ENCODE results near the gene WDR64.

WDR64 gene

GRCh38 chr1:241771117-241771516, 119.0 kb downstream of the WDR64 start:
- TF ChIP-seq, protein P1, sequence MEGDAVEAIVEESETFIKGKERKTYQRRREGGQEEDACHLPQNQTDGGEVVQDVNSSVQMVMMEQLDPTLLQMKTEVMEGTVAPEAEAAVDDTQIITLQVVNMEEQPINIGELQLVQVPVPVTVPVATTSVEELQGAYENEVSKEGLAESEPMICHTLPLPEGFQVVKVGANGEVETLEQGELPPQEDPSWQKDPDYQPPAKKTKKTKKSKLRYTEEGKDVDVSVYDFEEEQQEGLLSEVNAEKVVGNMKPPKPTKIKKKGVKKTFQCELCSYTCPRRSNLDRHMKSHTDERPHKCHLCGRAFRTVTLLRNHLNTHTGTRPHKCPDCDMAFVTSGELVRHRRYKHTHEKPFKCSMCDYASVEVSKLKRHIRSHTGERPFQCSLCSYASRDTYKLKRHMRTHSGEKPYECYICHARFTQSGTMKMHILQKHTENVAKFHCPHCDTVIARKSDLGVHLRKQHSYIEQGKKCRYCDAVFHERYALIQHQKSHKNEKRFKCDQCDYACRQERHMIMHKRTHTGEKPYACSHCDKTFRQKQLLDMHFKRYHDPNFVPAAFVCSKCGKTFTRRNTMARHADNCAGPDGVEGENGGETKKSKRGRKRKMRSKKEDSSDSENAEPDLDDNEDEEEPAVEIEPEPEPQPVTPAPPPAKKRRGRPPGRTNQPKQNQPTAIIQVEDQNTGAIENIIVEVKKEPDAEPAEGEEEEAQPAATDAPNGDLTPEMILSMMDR (conservative IDR thresholded peaks at IDR 0.05): no peak
- no peak overlapping the region for H3K27ac ChIP-seq

DNA sequence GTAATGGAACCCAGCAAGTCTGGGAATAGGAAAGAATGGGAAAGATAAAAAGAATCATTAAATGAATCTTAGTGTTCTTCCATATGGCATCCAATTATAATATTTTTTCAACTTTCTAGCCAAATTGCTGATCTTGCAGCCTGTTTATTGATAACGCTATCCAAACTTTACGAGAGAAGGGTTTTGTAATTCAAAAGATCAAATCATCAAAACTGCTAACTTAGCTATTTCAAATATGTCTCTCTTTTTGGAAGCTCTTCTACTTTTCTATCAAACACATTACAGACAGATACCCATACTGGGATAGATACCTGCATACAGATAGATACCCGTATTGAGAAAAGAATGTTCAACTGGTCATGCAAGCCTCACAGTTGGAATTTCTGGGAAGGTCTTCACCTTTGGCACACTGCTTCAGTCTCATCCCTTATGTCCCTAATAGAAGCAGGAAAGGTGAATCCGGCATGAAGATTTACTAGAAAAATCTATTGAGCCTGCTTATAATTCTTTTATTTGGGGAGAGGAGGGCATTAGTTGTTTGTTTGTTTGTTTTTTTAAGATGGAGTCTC, 120.9 kb downstream of the WDR64 start:
- H3K27ac ChIP-seq: no peak overlapping the region
- TF ChIP-seq, protein P1 (conservative IDR thresholded peaks at IDR 0.05): no peak

- TF ChIP-seq, protein P1 (conservative IDR thresholded peaks at IDR 0.05): no peak
Measured at GRCh38 chr1:241773991-241774390, 121.9 kb downstream of the WDR64 start.

GRCh38 chr1:241775021-241775420, 122.9 kb downstream of the WDR64 start:
- no peak overlapping the region for H3K27ac ChIP-seq
- TF ChIP-seq, protein P1 (conservative IDR thresholded peaks at IDR 0.05): no peak

More at GRCh38 chr1:241773991-241774390, 121.9 kb downstream of the WDR64 start:
- H3K27ac ChIP-seq: no peak overlapping the region

- H3K27ac ChIP-seq: no peak overlapping the region
- TF ChIP-seq, protein P1 (conservative IDR thresholded peaks at IDR 0.05): no peak
Measured at GRCh38 chr1:241776911-241777310, 124.8 kb downstream of the WDR64 start.

- no peak overlapping the region for H3K27ac ChIP-seq
- TF ChIP-seq, protein P1 (conservative IDR thresholded peaks at IDR 0.05): no peak
Measured at GRCh38 chr1:241778117-241778516, 126.0 kb downstream of the WDR64 start.

- TF ChIP-seq, protein P1 (conservative IDR thresholded peaks at IDR 0.05): no peak
Measured at GRCh38 chr1:241779897-241780296, 127.8 kb downstream of the WDR64 start.

More at GRCh38 chr1:241779897-241780296, 127.8 kb downstream of the WDR64 start:
- no peak overlapping the region for H3K27ac ChIP-seq
